ENCODE results near the gene PRC1.
A peak's percentile ranks its signal among the peaks of the same experiment; 100 is the strongest.

PRC1 gene

GRCh38 chr15:90955624-90956273, 38.6 kb downstream of the PRC1 start:
- DNase-seq (ENCODE audit: low spot score), result no peak

- peak; percentile 96 for DNase-seq (ENCODE audit: low spot score)
Measured at GRCh38 chr15:90954712-90955623, 39.4 kb downstream of the PRC1 start, which contains the start of gene RCCD1. TSS of gene RCCD1 (plus strand) at chr15:90954884. CDS start at chr15:90956735, 1,851 bp downstream.

- DNase-seq (ENCODE audit: low spot score), result no peak
Measured at GRCh38 chr15:90953947-90954711, 40.2 kb downstream of the PRC1 start.

- DNase-seq (ENCODE audit: low spot score), result no peak
Measured at GRCh38 chr15:90952901-90953677, 41.2 kb downstream of the PRC1 start.

GRCh38 chr15:90950676-90951075, 43.7 kb downstream of the PRC1 start:
- DNase-seq (ENCODE audit: low spot score), result no peak

GRCh38 chr15:90949979-90950675, 44.2 kb downstream of the PRC1 start:
- DNase-seq (ENCODE audit: low spot score), result no peak

- no peak for DNase-seq (ENCODE audit: low spot score)
Measured at GRCh38 chr15:90948506-90948905, 45.8 kb downstream of the PRC1 start.

- DNase-seq (ENCODE audit: low spot score), result no peak
Measured at GRCh38 chr15:90947577-90948357, 46.6 kb downstream of the PRC1 start.

GRCh38 chr15:90946941-90947576, 47.3 kb downstream of the PRC1 start:
- no peak for DNase-seq (ENCODE audit: low spot score)

- no peak for DNase-seq (ENCODE audit: low spot score)
Measured at GRCh38 chr15:90946538-90946937, 47.8 kb downstream of the PRC1 start.

- DNase-seq (ENCODE audit: low spot score), result no peak
Measured at GRCh38 chr15:90945091-90945490, 49.2 kb downstream of the PRC1 start.

- DNase-seq (ENCODE audit: low spot score), result no peak
Measured at GRCh38 chr15:90942354-90943120, 51.8 kb downstream of the PRC1 start.

GRCh38 chr15:90941038-90941437, 53.3 kb downstream of the PRC1 start:
- DNase-seq (ENCODE audit: low spot score), result no peak

- DNase-seq (ENCODE audit: low spot score), result no peak
Measured at GRCh38 chr15:90939756-90940155, 54.6 kb downstream of the PRC1 start.

GRCh38 chr15:90938261-90938660, 56.1 kb downstream of the PRC1 start:
- DNase-seq (ENCODE audit: low spot score), result no peak

- no peak for DNase-seq (ENCODE audit: low spot score)
Measured at GRCh38 chr15:90936823-90937222, 57.5 kb downstream of the PRC1 start.

GRCh38 chr15:90934949-90935751, 59.2 kb downstream of the PRC1 start, which contains the start of gene UNC45A:
TSS of gene UNC45A (plus strand) at chr15:90935285. CDS start at chr15:90935325, 40 bp downstream.
- DNase-seq (ENCODE audit: low spot score), result peak; percentile 91
